ENCODE results near the gene PROX2.

- TF ChIP-seq CTCF (IDR thresholded peaks at IDR 0.05; ENCODE audit: low read length), result no peak
- no peak for TF ChIP-seq EZH2 (IDR thresholded peaks at IDR 0.05; ENCODE audit: borderline replicate concordance, low read length)
Observed at GRCh38 chr14:74875941-74876913, at the start of gene PROX2.

Measured in OCI-LY1 (cell line).